Measurements from ENCODE around the gene ANKRD40.

DNA sequence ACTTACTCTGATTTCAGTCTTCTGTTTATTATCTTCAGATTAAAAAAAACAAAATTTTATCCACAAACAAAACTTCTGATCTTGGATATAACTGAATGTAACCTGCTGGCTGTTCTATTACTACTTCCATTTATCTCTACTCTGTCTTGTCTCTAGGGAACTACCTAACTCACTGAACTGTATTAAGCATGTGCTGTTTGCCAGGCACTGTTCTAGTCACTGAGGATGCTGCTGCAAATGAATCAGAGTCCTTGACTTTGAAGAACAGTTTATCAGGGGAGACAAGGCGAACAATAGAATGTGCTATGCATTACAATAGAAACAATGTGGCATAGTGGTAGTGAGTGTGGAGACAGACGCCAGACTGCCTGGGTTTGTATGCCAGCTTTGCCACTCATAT, 2.3 kb upstream of the ANKRD40 start:
- no peak for TF ChIP-seq PHF20 (IDR thresholded peaks at IDR 0.05; ENCODE audit: partially characterized antibody)
- TF ChIP-seq ZNF184 (CRISPR knock-in tag; IDR thresholded peaks at IDR 0.05) = no peak
- no peak for TF ChIP-seq HDAC2 (IDR thresholded peaks at IDR 0.05)
- TF ChIP-seq POLR2A (conservative IDR thresholded peaks at IDR 0.05) = no peak
- TF ChIP-seq, protein P1, sequence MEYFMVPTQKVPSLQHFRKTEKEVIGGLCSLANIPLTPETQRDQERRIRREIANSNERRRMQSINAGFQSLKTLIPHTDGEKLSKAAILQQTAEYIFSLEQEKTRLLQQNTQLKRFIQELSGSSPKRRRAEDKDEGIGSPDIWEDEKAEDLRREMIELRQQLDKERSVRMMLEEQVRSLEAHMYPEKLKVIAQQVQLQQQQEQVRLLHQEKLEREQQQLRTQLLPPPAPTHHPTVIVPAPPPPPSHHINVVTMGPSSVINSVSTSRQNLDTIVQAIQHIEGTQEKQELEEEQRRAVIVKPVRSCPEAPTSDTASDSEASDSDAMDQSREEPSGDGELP (CRISPR knock-in tag; IDR thresholded peaks at IDR 0.05; ENCODE audit: borderline replicate concordance) = no peak
- TF ChIP-seq, protein P2, sequence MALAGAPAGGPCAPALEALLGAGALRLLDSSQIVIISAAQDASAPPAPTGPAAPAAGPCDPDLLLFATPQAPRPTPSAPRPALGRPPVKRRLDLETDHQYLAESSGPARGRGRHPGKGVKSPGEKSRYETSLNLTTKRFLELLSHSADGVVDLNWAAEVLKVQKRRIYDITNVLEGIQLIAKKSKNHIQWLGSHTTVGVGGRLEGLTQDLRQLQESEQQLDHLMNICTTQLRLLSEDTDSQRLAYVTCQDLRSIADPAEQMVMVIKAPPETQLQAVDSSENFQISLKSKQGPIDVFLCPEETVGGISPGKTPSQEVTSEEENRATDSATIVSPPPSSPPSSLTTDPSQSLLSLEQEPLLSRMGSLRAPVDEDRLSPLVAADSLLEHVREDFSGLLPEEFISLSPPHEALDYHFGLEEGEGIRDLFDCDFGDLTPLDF (CRISPR knock-in tag; IDR thresholded peaks at IDR 0.05) = no peak
- no peak for TF ChIP-seq CEBPB (tag; IDR thresholded peaks at IDR 0.05)
- no peak for TF ChIP-seq KDM1A (IDR thresholded peaks at IDR 0.05)
- TF ChIP-seq ZNF707 (CRISPR knock-in tag; conservative IDR thresholded peaks at IDR 0.05) = no peak
- TF ChIP-seq BHLHE40 (IDR thresholded peaks at IDR 0.05; ENCODE audit: low read length) = no peak
- no peak for TF ChIP-seq CHD1 (IDR thresholded peaks at IDR 0.05; ENCODE audit: low read length)
